ENCODE results near the gene RPS16. TPM values are rescaled to one million over a fixed set of nuclear protein-coding genes. Genes with fewer than 3 reads are reported as not detected.

Gene RPS16
- total and polyA plus RNA-seq, 10 donors: 1,378 to 5,747 (median 1,790) TPM

DNA sequence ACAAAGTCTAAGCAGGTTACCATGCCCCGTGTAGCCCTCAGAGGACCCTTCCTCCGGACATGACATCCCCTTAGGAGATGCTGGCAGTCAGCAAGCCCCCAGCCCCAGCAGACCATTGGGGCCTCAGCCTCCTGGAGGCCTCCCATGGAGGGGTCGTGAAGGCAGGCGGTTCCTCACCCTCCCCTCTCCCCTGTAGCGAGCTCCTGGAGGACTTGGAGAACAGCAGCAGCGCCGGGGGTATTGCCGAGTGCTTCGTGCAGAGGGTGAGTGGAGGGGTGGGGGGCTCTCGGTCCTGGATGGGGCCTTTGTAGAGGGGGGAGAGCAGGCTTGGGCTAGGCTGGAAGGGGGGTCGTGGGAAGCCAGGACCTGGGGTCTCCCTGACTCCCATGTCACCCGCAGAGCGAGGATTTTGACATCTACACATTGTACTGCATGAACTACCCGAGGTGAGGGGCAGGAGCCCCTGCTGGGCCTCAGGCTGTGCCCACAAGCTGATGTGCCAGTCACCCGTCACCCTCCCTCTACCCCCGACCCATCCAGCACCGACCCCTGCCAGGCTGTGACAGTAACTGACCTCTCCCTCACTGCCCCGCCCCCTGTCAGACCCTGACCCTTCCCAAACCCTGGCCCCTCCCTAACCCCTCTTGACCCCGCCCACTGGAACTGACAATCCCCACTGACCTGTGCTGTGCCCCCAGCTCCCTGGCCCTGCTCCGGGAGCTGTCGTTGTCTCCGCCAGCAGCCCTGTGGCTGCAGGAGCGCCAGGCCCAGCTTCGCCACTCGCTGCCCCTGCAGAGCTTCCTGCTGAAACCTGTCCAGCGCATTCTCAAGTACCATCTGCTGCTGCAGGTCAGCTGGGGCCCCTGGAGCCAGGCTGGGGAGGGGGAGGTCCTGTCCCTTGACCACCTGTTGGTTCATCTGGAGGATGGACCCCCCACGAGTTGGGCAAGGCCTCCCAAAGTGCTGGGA lies 19.3 kb downstream of the RPS16 start:
- H3K4me3 ChIP-seq: peak overlapping the region in 2 of 8 donors; percentile 73 to 96
- DNase-seq: no peak
- H3K36me3 ChIP-seq: peaks cover 0 to 66% (median 34%) of the 10 kb centered on the region in 6 donors
- H3K27ac ChIP-seq: peak overlapping the region in 5 of 8 donors; percentile 38 to 100 (median 99)
- H3K9me3 ChIP-seq: no peaks in the 10 kb centered on the region
- 76 to 84% (median 80%) methylated on average over 22 to 27 of the region's 27 CpGs for WGBS, 5 donors
- peak in 1 of 3 donors; percentile 60 for TF ChIP-seq POLR2AphosphoS5 (IDR thresholded peaks at IDR 0.05)
- TF ChIP-seq, protein P1, sequence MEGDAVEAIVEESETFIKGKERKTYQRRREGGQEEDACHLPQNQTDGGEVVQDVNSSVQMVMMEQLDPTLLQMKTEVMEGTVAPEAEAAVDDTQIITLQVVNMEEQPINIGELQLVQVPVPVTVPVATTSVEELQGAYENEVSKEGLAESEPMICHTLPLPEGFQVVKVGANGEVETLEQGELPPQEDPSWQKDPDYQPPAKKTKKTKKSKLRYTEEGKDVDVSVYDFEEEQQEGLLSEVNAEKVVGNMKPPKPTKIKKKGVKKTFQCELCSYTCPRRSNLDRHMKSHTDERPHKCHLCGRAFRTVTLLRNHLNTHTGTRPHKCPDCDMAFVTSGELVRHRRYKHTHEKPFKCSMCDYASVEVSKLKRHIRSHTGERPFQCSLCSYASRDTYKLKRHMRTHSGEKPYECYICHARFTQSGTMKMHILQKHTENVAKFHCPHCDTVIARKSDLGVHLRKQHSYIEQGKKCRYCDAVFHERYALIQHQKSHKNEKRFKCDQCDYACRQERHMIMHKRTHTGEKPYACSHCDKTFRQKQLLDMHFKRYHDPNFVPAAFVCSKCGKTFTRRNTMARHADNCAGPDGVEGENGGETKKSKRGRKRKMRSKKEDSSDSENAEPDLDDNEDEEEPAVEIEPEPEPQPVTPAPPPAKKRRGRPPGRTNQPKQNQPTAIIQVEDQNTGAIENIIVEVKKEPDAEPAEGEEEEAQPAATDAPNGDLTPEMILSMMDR (IDR thresholded peaks at IDR 0.05 in 8 of 11, conservative IDR thresholded peaks at IDR 0.05 in 3 of 11): no peak
- intact Hi-C loops (cut with DNase I; ENCODE audit: low total_unique reads): loop anchor here (10.0 kb wide), 1 partner anchor 72 kb away; the partner anchor contains the start of gene SAMD4B
- peaks cover 0 to 4% (median 0%) of the 10 kb centered on the region in 7 donors for H3K27me3 ChIP-seq (replicated peaks in 1 of 7)
- H3K4me1 ChIP-seq: peaks cover 10 to 58% (median 30%) of the 10 kb centered on the region in 6 donors

DNA sequence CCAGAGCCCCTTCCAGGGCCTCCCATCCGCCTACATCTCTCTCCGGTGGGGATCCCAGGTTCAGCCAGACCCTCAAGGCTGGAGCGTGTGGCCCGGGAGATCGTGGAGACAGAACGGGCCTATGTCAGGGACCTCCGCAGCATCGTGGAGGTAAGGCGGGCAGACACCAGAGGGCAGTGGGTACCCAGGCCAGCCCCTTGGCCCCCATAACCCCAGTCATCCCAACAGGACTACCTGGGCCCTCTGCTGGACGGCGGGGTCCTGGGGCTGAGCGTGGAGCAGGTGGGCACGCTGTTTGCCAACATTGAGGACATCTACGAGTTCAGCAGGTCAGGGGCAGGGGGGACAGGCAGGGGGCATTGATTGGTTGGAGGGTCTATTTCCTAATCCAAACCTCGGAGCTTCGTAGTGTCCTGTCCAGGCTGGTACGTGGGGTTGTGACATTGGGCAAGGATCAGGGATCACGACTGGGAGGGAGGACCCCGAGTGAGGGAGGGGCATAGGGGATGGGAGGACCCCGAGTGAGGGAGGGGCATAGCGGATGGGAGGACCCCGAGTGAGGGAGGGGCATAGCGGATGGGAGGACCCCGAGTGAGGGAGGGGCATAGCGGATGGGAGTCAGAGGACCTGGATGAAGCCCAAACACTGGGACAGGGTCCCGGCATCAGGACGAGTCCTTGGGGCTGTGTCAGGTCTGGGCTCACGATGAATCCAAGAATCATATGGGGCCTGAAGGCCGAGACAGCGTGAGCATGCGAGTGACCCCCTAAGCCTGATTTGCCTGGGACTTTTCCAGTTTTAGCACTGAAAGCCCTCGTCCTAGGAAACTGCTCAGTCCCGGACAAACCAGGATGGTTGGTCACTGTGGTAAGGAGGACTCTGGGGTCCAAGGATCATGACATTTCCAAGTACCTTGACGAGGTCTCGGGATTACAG lies 20.4 kb downstream of the RPS16 start:
- peaks cover 20 to 68% (median 40%) of the 10 kb centered on the region in 6 donors for H3K4me1 ChIP-seq
- intact Hi-C loops (cut with DNase I; ENCODE audit: low total_unique reads): loop anchor here (10.0 kb wide), 1 partner anchor 71 kb away; the partner anchor contains the start of gene SAMD4B
- peak overlapping the region in 7 of 8 donors; percentile 4 to 98 (median 73) for H3K4me3 ChIP-seq
- 74 to 82% (median 80%) methylated on average over 35 of the region's 35 CpGs for WGBS, 5 donors
- TF ChIP-seq POLR2AphosphoS5 (IDR thresholded peaks at IDR 0.05): peak in 1 of 3 donors; percentile 58
- TF ChIP-seq, protein P1 (IDR thresholded peaks at IDR 0.05 in 8 of 11, conservative IDR thresholded peaks at IDR 0.05 in 3 of 11): no peak
- DNase-seq: no peak
- H3K27me3 ChIP-seq (replicated peaks in 1 of 7): peaks cover 0 to 4% (median 0%) of the 10 kb centered on the region in 7 donors
- peaks cover 0 to 56% (median 24%) of the 10 kb centered on the region in 6 donors for H3K36me3 ChIP-seq
- H3K9me3 ChIP-seq: no peaks in the 10 kb centered on the region
- peak overlapping the region in 7 of 8 donors; percentile 38 to 100 (median 99) for H3K27ac ChIP-seq

DNA sequence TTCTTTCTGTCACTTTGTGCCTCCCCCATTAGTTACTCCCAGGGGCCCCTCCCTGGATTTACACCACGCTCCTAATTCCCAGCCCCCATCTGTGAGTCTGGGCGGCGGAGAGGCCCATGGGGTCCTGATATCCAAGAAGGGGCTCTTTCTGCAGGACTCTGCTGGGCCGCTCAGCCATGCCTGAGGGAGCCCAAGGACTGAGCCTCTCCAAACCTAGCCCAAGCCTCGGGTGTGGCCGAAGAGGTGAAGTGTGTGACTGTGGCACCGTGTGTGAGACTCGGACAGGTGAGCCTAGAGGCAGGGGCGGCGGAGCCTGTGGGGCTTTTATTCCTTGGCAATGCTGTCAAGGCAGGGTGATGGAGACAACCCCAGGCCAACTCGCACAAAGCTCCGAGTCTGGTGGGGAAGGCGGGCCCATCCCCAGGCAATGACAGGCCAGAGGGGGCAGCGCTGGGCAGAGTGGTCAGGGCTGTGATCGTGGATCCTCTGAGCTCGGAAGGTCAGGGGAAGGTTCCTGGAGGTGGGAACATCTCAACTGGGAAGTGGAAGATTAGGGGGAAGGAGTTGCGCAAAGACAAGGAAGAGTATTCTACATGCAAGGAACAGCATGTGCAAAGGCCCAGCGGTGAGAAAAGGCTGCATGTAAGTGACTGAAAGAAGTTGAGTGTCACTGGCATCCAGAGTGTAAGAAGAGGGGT lies 21.7 kb downstream of the RPS16 start:
- WGBS, 5 donors: 51 to 77% (median 60%) methylated on average over 16 to 18 of the region's 18 CpGs
- Histone ChIP-seq H3K27me3 (replicated peaks in 1 of 7) (peaks cover 0 to 4% (median 0%) of the 10 kb centered on the region in 7 donors), H3K36me3 (peaks cover 0 to 46% (median 13%) of the 10 kb centered on the region in 6 donors), H3K9me3 (no peaks in the 10 kb centered on the region), H3K4me3 (peak overlapping the region; percentile 60 to 98 (median 74)), H3K27ac (peak overlapping the region; percentile 91 to 100 (median 99)), H3K4me1 (peaks cover 22 to 79% (median 49%) of the 10 kb centered on the region in 6 donors)
- peak; percentile 87 for DNase-seq
- TF ChIP-seq, protein P1 (IDR thresholded peaks at IDR 0.05 in 8 of 11, conservative IDR thresholded peaks at IDR 0.05 in 3 of 11): peak in 1 of 11 experiments; percentile 17
- TF ChIP-seq POLR2A (IDR thresholded peaks at IDR 0.05): no peak
- peak in 2 of 3 donors; percentile 17 to 22 for TF ChIP-seq POLR2AphosphoS5 (IDR thresholded peaks at IDR 0.05)
- intact Hi-C loops (cut with DNase I; ENCODE audit: low total_unique reads): loop anchor here (10.0 kb wide), 1 partner anchor 69 kb away; the partner anchor contains the start of gene SAMD4B

Data from spleen (tissue), 11 donors.